PC-9 (cell line): Measurements from ENCODE around the gene PLA2G15. TPM values are rescaled to one million over a fixed set of nuclear protein-coding genes. Genes with fewer than 3 reads are reported as not detected.

Experiments used
- BruUV-seq: library from RNA; stranded (reverse); fragments of 400-500 nt; replicated peaks from 2 replicates; lab custom pipeline; 2021; lab: Mats Ljungman, UMichigan
- CTCF ChIA-PET: fragments of 300-600 bp; sonication (Branson Sonifier 250); formaldehyde crosslinking; loops from one replicate; lab custom pipeline; 2022; ENCODE audit warnings: antibody characterized with exemption; lab: Charles Lee
- POLR2A ChIA-PET: fragments of 300-600 bp; sonication (Branson Sonifier 250); formaldehyde crosslinking; loops from one replicate; lab custom pipeline; 2022; ENCODE audit warnings: antibody characterized with exemption; ENCODE audit not compliant: unreplicated experiment; lab: Charles Lee
- DNase-seq, 2 experiments: peaks; one replicate each; pipeline versions ENCODE4 v3.0.0 to v3.0.0-alpha.2; 2015 to 2022; ENCODE audit warnings: mixed read lengths in 1 of 2
- H2AFZ ChIP-seq: fragments of 200-600 bp; sonication (generic); 2 replicates; pipeline ENCODE4 v1.8.1; 2017; ENCODE audit warnings: antibody characterized with exemption
- H3F3A ChIP-seq: fragments of 200-600 bp; sonication (generic); 2 replicates; pipeline ENCODE4 v1.8.1; 2017; ENCODE audit warnings: antibody characterized with exemption, mild to moderate bottlenecking, low read depth; ENCODE audit not compliant: insufficient read depth
- H3K27ac ChIP-seq: fragments of 200-600 bp; sonication (generic); 2 replicates; pipeline ENCODE4 v1.6.1; 2016; ENCODE audit warnings: mixed run types
- H3K27me3 ChIP-seq: fragments of 200-600 bp; sonication (generic); 2 replicates; pipeline ENCODE4 v1.6.1; 2016; ENCODE audit warnings: low read depth, mixed run types; ENCODE audit not compliant: insufficient read depth
- H3K36me3 ChIP-seq: fragments of 200-600 bp; sonication (generic); 2 replicates; pipeline ENCODE4 v1.6.1; 2016; ENCODE audit warnings: low read depth, mixed run types
- H3K4me1 ChIP-seq: fragments of 200-600 bp; sonication (generic); replicated peaks from 2 replicates; pipeline ENCODE4 v1.6.1; 2016; ENCODE audit warnings: mixed run types; ENCODE audit not compliant: insufficient read depth
- H3K4me2 ChIP-seq: fragments of 200-600 bp; sonication (generic); 2 replicates; pipeline ENCODE4 v1.6.1; 2017; ENCODE audit warnings: mixed run types
- H3K4me3 ChIP-seq: fragments of 200-600 bp; sonication (generic); 2 replicates; pipeline ENCODE4 v1.6.1; 2016; ENCODE audit warnings: mixed run types
- H3K79me2 ChIP-seq: fragments of 200-600 bp; sonication (generic); 2 replicates; pipeline ENCODE4 v1.6.1; 2017; ENCODE audit warnings: low read depth, mixed run types
- H3K9me2 ChIP-seq: fragments of 200-600 bp; sonication (generic); 2 replicates; pipeline ENCODE4 v1.8.1; 2017; ENCODE audit warnings: mild to moderate bottlenecking; ENCODE audit not compliant: insufficient read depth
- H3K9me3 ChIP-seq: fragments of 200-600 bp; sonication (generic); 2 replicates; pipeline ENCODE4 v1.8.1; 2016; ENCODE audit warnings: low read depth; ENCODE audit not compliant: insufficient read depth
- H4K20me1 ChIP-seq: fragments of 200-600 bp; sonication (generic); 2 replicates; pipeline ENCODE4 v1.8.1; 2017; ENCODE audit not compliant: insufficient read depth
- CTCF ChIP-seq: fragments of 200-600 bp; sonication (generic); conservative IDR thresholded peaks from 2 replicates; pipeline ENCODE4 v1.6.1; 2017; ENCODE audit warnings: mixed run types, antibody characterized with exemption, mild to moderate bottlenecking, moderate library complexity
- EZH2 ChIP-seq: fragments of 200-600 bp; sonication (generic); IDR thresholded peaks from 2 replicates; pipeline ENCODE4 v1.8.0; 2017; ENCODE audit warnings: antibody characterized with exemption, low read depth
- intact Hi-C: fragments of 100-400 bp; cut with micrococcal nuclease; formaldehyde crosslinking; loops from one replicate; pipeline ENCODE4 v1.10.0; 2022; ENCODE audit not compliant: unreplicated experiment
- total RNA-seq: library from RNA; stranded (reverse); gene quantifications from 2 replicates; pipeline ENCODE4 v1.2.3, GENCODE V29; 2021

Gene PLA2G15
- total RNA-seq, 1 experiment from 2014 or later: 14.0 TPM

- POLR2A ChIA-PET: no interaction called here
- CTCF ChIA-PET: no interaction called here
- no peak for TF ChIP-seq EZH2
- no peak for TF ChIP-seq CTCF
- H3K79me2 ChIP-seq: no peaks in the 10 kb centered on the region
- peaks cover 42% of the 10 kb centered on the region for H3K36me3 ChIP-seq
- no peak for DNase-seq
- intact Hi-C loops: no loop called here
- no peaks in the 10 kb centered on the region for H3K9me2 ChIP-seq
- H3K27me3 ChIP-seq: no peaks in the 10 kb centered on the region
- H4K20me1 ChIP-seq: peaks cover 23% of the 10 kb centered on the region
- H3F3A ChIP-seq: peaks cover 25% of the 10 kb centered on the region; the same call in 1 of the 2 replicates
- no peaks in the 10 kb centered on the region for H3K9me3 ChIP-seq
- no peak overlapping the region for H3K4me2 ChIP-seq
- no TSS peak for BruUV-seq
- H2AFZ ChIP-seq: no peak overlapping the region
- no peaks in the 10 kb centered on the region for H3K4me1 ChIP-seq
- H3K27ac ChIP-seq: no peak overlapping the region
- no peak overlapping the region for H3K4me3 ChIP-seq
Measured at GRCh38 chr16:68297908-68298307, 52.7 kb downstream of the PLA2G15 start.

GRCh38 chr16:68298312-68298711, 53.1 kb downstream of the PLA2G15 start:
- Histone ChIP-seq H3K36me3 (peaks cover 43% of the 10 kb centered on the region), H3K79me2 (no peaks in the 10 kb centered on the region), H3K27ac (no peak overlapping the region), H3K4me2 (no peak overlapping the region), H4K20me1 (peaks cover 23% of the 10 kb centered on the region), H3K9me2 (no peaks in the 10 kb centered on the region), H3F3A (peaks cover 25% of the 10 kb centered on the region; the same call in 1 of the 2 replicates), H3K9me3 (no peaks in the 10 kb centered on the region), H2AFZ (no peak overlapping the region), H3K4me3 (no peak overlapping the region), H3K4me1 (no peaks in the 10 kb centered on the region), H3K27me3 (no peaks in the 10 kb centered on the region)
- POLR2A ChIA-PET: interaction anchor here (0.6 kb wide), 1 partner anchor 12 kb away, joined by 6 read pairs; no protein-coding TSS in a partner anchor
- CTCF ChIA-PET: no interaction called here
- BruUV-seq: no TSS peak
- no peak for TF ChIP-seq CTCF
- TF ChIP-seq EZH2: no peak
- no peak for DNase-seq
- intact Hi-C loops: no loop called here

- peaks cover 43% of the 10 kb centered on the region for H3K36me3 ChIP-seq
- H3K27ac ChIP-seq: no peak overlapping the region
- no peak for DNase-seq
- no peak for TF ChIP-seq EZH2
- TF ChIP-seq CTCF: no peak
- no peaks in the 10 kb centered on the region for H3K27me3 ChIP-seq
- peaks cover 25% of the 10 kb centered on the region; the same call in 1 of the 2 replicates for H3F3A ChIP-seq
- no TSS peak for BruUV-seq
- H2AFZ ChIP-seq: no peak overlapping the region
- no peaks in the 10 kb centered on the region for H3K79me2 ChIP-seq
- H3K4me1 ChIP-seq: no peaks in the 10 kb centered on the region
- H3K4me3 ChIP-seq: no peak overlapping the region
- intact Hi-C loops: no loop called here
- no peaks in the 10 kb centered on the region for H3K9me3 ChIP-seq
- peaks cover 15% of the 10 kb centered on the region for H4K20me1 ChIP-seq
- H3K4me2 ChIP-seq: no peak overlapping the region
- ChIA-PET CTCF (no interaction called here), POLR2A (interaction anchor here (0.6 kb wide), 1 partner anchor 11 kb away, joined by 6 read pairs; no protein-coding TSS in a partner anchor)
- no peaks in the 10 kb centered on the region for H3K9me2 ChIP-seq
Measured at GRCh38 chr16:68298907-68299561, 53.9 kb downstream of the PLA2G15 start.
